RPMI7951 (cell line): ENCODE data around the gene CHGA. TPM values are rescaled to one million over a fixed set of nuclear protein-coding genes. Genes with fewer than 3 reads are reported as not detected.

Experiments used
- DNase-seq: peaks from one replicate; pipeline ENCODE4 v3.0.0-alpha.2; 2012; ENCODE audit warnings: low read depth
- total RNA-seq: library from RNA; depleted of rRNA; stranded (reverse); fragments of >200 nt; shearing (Covaris generic); gene quantifications from 2 replicates; pipeline ENCODE4 v1.2.3, GENCODE V29; 2014

Gene CHGA
- total RNA-seq, 1 experiment from 2014 or later = not detected

DNA sequence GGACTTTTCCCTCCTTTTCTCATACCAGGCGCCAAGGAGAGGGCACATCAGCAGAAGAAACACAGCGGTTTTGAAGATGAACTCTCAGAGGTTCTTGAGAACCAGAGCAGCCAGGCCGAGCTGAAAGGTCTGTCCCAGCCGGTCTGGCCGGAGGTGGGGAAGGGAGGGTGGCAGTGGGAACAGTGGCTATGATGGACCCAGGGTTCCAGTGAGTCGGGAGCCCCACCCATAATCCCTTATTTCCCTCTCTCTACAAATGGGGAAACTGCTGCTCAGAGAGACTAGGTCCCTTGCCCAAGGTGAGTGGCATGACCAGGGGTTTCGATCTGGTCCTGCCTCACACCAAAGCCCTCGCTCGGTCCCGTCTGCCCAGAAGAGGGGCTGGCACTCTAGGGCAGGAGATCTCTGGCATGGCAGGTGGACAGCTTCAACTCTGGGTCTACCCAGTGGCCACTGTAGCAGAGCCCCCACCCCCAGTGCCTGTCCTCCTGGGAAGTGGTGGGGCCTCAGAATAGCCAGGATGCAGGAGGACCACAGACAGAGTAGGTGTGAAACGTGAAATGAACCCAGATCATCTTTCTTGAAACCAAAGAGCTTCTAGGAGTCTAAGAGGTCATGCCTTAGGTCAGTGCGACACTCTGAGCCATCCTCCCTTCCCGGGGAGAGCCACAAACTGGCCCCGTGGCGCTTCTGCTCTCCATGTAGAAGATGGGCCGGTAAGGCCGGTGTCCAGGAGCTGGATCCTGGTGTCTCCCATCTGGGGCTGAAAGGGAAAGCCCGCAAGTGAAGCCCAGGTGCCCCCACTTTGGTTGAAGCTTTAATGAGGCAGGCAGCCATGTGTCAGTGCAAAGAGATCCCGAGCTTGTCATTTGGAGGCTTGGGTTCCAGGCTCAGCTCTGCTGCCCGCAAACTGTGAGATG is 7.0 kb downstream of the CHGA start:
- DNase-seq = no peak

DNA sequence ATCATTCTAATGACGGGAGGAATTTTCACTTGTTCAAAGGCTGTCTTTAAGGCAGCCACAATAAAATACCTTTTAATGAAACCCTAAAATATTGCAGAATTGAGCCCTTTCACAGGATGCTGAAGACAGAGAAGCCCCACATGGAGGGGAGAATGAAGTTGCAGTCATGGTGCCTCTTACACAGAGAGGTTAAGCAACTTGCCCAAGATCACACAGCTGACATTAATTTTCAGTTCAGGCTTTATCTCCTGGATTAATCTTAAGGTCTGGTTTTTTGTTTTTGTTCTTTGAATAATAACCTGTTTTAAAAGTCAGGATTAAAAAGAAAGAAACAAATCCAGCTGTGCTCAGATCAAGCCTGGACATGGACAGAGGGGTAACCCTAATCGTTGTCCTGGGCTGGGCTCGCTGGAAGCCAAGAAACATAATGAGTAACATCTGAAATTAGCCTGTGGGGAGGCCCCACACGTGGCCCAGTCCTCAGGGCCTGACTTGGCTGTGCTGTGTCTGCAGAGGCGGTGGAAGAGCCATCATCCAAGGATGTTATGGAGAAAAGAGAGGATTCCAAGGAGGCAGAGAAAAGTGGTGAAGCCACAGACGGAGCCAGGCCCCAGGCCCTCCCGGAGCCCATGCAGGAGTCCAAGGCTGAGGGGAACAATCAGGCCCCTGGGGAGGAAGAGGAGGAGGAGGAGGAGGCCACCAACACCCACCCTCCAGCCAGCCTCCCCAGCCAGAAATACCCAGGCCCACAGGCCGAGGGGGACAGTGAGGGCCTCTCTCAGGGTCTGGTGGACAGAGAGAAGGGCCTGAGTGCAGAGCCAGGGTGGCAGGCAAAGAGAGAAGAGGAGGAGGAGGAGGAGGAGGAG is 8.0 kb downstream of the CHGA start:
- DNase-seq = no peak

DNA sequence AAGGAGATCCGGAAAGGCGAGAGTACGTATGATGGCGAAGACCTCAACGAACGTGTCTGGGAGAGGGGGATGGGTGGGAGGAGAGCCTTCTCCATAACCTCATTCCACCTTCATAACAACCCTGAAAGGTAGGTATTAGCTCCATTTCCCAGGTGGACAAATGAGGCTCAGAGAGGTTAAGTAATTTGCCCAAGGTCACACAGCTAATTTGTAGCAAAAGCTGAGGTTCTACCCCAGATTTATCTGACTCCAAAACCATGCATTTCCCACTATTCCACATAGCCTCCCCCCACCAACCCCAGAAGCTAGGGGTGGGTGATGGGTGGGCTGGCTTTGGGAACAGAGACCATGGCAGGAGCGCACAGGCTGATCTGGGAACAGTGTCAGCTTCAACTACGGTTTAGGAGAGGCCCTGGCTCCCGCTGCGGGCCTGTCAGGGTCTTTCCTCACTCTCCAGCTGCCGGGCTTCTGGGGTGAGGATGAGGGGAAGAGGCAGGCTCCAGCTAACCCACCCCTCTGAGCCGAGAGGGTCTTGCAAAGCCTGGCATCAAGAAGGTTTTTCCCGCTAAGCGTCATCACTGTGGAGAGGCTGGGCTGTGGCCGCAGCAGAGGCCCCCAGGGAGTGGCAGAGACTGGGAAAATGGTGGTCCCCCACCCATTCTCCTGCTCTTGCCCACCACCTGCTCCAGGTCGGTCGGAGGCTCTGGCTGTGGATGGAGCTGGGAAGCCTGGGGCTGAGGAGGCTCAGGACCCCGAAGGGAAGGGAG is 8.9 kb downstream of the CHGA start:
- no peak for DNase-seq

DNA sequence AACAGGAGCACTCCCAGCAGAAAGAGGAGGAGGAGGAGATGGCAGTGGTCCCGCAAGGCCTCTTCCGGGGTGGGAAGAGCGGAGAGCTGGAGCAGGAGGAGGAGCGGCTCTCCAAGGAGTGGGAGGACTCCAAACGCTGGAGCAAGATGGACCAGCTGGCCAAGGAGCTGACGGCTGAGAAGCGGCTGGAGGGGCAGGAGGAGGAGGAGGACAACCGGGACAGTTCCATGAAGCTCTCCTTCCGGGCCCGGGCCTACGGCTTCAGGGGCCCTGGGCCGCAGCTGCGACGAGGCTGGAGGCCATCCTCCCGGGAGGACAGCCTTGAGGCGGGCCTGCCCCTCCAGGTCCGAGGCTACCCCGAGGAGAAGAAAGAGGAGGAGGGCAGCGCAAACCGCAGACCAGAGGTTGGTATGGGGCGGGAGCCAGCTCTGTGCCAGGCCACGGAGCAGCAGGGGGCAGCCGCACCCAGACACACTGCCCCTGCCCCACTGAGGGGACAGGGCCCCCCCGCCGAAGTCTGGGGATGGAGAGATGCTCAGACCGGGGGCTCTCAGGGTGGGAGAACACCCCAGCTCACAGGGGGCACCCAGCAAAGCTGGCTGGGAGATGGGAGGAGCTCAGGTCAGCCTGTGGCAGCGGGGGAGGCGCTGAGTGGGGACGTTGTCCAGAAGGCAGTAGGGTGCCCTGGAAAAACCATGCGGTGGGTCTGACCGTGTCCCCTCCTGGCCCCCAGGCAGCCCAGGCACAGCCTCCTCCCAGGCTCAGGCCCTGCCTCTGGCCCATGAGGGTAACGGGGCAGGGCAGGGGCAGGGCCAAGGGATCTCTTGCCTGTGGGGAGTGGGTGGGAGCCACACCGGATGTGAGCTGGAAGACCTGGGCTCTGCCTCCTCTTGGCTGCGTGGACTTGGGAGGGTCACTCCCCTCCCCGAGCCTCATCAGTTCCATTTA is 9.8 kb downstream of the CHGA start:
- no peak for DNase-seq

DNA sequence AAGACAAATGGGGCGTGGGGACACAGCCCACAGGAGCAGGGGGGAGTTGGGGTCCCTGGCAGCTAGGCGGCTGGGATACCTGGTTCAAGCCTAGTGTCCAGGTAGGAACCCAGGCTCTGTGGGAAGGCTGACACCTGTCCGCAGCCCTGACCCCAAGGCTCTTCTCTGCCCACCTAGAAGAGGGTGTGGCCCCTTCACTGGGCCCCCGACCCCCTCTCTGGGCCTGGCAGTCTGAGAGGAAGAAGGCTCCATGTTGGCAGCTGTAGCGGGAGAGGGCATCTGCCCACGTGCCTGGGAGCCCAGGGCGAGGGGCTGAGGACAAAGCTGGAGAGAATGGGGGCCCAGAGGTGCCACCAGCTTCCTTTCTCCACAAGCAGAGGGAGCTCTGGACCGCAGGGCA is 10.5 kb downstream of the CHGA start:
- no peak for DNase-seq

DNA sequence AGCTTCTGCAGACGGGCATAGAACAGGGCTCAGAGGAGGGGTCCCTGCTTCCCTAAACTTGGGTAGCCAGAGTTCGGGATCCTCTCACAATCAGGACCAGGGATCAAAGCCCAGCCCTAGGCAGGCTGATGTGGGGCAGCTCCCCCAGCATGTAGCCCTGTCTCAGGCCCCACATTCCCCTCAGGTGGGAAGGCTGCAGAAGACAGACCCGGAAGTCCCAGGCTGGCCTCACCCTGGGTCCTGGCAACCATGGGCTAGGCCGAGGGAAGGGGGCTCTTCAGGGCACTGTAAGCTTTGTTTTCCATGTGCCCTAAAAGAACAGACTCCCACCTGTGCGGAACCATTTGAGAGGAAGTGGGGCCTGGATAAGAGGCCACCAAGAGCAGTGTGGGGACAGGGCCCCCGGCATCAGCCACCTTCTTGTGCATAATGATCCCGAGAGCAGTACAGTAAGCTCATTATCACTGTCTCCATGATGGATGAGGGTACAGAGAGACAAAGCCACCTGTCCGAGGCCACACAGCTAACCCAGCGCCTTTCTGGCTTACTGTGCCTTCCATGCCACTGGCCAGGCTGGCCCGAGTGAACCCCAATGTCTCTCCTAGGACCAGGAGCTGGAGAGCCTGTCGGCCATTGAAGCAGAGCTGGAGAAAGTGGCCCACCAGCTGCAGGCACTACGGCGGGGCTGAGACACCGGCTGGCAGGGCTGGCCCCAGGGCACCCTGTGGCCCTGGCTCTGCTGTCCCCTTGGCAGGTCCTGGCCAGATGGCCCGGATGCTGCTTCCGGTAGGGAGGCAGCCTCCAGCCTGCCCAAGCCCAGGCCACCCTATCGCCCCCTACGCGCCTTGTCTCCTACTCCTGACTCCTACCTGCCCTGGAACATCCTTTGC is 11.5 kb downstream of the CHGA start:
- DNase-seq = no peak

DNA sequence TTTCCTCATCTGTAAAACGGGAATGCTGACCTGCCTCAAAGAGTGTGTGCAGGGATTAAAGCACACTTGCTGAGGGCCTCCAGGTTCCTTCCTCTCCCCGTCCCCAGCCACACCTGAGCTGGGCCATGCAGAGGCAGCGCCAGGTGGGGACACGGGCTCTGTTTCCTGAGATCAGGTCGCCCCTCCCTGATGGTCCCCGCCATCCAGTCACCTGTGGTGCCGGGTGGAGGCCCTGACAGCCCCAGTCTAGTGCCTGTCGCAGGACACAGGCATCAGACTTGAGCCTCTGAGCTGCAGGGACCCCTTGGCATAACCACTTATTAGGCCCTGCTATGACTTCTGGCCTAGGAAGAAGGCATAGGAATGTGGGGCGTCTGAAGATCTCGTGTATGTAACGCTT is 12.5 kb downstream of the CHGA start:
- no peak for DNase-seq

DNA sequence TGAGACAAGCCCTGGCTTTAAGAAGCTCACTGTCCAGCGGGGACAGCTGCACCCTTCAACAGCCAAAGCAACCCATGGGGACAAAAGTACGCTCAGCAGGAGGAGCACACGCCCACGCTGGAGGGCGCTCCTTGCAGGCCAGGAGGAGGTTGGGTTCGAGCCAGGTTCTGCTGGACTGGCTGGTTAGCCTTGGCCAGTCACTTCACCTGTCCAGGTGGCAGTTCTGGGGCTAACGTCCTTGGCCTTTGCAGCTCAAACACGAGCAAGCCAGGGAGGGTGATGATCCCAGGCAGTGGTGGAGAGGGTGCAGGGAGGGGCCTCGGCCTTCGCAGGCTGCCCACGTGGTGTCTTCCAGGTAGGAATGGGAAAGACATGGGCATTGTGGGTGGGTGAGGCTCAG is 13.1 kb downstream of the CHGA start:
- DNase-seq = no peak

DNA sequence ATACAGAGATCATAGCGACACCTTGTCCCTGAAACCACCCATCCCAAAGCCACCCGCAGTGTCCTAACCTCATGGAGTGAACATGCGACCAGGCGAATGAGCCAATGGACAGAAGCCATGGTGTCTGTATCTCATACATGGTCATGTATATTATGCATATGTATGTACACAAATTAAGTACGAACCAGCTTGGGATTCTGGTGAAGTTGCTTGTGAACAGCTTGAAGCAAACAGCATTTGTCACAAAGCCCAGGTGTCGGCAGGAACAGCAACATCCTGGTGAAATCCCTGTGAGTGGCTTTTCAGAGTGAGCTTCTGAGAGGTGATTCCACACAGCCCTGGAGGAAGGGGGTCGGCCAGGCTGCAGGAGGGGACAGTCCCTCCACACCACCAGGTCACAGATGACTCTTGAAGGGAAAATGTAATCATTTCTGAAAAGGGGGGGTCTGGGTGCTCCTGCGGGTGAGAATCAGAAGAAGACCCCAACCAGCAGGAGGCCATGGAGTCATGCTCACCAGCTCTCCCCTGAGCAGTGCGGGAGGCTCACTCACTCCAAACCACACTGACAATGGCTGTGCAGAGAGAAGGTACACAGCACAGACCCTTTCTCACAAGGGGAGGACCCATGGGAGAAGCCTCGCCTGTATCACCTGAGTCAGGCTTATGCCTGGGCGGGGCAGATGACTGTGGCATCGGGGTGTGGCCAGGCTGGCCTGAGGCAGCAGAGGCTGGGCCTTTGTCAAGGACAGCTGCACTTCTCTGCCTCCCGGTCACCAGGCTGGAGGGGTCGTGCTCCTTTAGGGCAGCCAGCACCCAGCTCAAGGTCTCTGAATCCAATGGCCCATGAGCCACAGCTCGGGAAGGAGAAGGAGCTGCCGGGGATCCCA is 14.3 kb downstream of the CHGA start:
- DNase-seq = no peak

DNA sequence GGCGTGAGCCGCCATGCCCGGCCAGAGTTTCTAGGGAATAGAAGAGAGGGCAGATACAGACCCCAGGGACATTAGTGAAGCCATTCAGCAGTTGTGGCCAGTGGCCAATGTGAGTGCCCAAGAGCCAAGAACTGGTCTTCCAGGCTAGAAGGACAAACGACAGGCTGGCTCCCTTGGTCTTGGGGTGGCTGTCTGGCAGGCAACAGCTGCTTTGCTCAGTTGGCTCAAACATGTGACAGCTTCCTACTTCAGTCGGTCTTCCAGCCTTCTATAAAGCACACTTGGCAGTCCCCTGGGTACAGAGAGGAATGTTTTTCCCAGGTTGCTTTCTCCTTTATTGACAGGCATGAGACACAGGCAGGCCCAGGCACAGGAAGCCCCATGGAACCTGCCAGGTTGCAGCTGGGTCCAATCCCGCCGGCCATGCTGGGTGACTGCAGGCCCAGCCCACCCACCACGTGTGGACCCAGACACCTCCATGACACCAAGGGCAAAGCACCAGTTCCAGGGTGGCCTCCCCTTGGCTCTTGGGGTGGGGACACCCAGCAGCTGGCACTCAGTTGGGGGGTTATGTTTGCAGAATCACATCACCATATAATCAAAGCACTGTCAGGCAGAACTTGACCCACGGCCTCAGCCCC is 15.4 kb downstream of the CHGA start:
- DNase-seq = no peak

DNA sequence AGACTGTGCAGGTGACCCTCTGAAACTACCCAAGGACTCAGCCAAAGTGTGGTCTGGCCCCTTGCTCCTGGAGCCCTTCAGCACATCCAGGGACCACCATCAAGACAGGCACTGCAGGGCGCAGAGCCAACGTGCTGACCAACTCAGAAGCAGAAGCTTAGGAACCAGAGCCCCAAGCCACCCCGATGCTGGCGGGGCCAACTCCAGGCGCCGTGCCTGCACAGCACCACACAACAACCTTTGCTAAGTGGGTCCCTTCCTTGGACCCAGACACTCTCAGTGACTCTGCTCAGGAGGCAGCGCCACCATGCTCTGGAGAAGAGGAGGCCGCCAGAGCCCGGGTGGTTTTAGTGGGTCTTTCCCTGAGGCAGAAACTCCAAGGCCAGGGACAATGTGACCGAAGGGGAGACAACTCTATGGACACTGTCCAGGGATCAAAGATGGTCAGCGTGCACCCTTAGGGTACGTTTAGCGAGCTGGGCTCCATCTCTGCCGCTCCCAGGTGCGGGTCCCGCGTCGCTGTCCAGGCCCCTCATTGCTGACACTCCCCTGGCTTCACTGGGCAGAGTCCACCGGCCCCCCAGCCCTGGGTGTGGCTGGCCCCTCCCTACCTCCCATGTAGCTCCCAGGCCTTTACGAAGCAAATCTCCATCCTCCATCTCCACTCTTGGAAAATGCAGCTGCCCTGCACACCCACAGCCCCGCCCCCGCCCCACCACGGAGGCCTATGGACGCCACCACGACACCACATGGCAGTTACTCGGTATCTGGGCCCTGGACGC is 16.1 kb downstream of the CHGA start:
- DNase-seq = no peak

DNA sequence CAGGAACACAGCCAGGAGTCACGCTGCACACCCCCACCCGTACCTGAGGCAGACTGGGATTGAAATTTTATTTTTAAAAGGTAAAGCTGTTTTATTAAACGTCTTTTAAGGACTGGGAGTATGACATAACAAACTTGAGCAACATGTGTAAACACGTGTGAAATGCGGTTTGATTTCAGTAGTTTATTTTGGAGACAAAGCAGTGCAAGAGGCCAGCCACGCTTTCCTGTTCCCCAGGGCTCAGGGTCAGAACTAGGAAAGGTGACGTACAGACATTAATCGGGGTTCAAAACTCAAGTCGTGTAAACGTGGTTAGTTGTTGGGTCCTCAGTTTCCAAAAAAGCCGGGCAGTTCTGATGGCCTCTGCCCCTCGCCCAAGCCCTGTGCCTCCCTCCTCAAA is 16.7 kb downstream of the CHGA start:
- DNase-seq = no peak

DNA sequence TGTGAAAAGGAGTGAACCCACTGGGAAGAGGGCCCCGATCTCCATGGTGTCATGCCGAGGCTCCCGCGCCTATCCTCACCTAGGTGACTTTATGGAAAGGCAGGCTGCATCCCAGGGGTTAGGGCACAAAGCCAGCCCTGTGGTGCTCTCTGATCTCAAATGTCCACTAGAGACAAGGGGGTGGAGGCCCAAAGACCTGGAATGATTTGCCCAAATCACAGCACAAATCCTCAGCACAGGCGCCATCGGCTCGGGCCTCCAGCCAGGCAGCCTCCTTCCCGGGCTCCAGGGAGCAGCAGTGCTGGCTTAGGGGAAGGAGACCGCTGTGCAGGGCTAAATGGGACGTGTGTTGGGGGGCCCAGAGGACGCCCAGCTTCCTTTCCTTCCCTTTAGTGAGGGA is 17.6 kb downstream of the CHGA start:
- DNase-seq = no peak

DNA sequence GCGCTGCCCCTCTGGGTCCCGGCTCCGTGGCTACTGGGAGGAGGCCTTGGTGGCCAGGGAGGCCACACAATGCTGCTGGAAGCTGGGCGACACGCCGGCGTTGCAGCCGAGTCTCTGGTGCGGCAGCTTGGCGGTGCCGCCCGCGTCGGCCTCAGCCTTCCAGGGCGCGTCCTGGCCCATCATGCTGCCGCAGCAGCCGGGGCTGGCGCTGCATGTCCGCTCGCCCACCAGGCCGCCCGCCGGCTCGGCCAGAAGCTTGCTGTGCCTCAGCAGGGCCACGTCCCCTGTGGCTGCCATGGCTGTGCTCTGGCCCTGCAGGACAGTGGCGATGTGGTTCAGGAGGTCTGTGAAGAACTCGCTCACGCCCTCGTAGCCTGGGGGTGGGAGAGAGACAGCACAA is 18.6 kb downstream of the CHGA start:
- DNase-seq = no peak

DNA sequence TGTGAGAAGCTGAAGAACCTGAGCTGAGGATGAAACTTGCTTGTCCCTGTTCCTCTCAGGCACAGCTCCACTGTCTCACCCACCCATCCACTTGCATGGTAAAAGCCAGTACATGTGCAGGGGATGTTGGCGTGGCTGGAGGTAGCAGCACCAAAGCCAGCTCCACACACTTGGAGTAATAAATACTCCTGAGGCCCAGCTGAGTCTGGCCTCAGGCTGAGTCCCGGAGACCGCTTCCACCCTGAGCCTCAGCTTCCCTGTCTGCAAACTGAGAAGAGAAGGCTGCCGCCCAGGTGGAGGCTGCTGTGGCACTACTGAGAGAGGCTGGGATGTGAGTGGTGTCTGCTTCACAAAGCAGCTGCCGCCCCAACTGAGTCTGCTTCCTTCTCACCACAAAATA is 19.2 kb downstream of the CHGA start:
- DNase-seq = no peak

DNA sequence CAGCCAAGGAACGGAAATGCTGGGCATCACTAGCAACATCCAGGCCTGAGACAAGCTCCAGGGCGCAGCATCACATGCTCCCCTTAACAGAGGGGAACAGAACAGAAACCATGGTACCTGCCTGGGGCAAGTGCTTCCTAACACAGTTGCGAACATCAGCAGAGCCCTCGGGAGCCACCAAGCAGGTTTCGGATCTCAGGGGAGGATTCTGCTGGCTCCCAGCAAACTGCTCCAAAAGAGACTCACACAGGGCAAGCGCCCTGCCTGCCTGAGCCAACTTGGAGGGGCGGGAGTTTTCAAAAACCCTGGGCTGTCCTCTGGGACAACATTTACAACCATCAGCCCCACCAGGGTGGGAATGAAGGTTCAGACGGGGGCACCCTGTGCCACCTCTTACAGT is 19.6 kb downstream of the CHGA start:
- no peak for DNase-seq

DNA sequence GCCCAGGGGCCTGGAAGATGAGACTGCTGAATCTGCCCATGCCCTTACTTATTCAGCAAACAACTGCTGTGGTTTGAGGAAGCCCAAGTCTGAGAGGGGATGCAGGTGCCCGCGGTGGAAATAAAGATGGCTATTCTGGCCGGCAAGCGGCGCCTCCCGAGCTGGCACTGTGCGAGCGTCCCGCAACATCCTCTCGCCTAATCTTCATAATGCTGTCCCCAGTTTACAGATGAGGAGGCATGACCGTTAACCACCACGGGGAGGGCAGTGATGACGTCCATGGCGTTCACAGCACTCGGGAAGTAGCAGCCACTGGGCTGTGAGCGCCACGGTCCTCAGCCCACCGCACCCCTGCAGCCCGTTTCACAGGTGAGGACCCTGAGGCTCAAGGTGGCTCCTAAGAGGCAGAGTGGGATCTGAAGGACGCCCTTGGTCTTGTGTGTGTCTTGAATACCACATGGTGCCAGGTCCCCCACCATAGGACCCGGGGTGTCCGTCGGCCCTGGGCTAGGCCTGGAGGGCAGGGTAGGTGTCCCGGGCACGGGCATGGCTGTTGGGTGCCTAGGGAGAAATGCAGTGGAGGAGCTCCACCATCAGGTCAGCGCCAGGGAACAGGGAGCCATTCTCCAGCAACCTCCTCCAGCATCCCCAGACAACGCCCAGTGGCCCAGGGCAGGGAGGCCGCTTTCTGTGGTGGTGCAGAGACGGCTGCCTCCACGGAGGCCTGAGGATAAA is 20.2 kb downstream of the CHGA start:
- DNase-seq = no peak
